H9 (cell line): Measurements from ENCODE around the gene CST3. TPM values are rescaled to one million over a fixed set of nuclear protein-coding genes. Genes with fewer than 3 reads are reported as not detected.

Source experiments
- DNase-seq: peaks from one replicate; pipeline ENCODE4 v3.0.0-alpha.2; 2017
- H2AFZ ChIP-seq: one replicate; pipeline ENCODE4 v1.6.1; 2013; ENCODE audit warnings: mild to moderate bottlenecking, low read length, control low read depth, moderate library complexity
- H2AK5ac ChIP-seq: 2 replicates; pipeline ENCODE4 v1.6.1; 2013; ENCODE audit warnings: low read length, control low read depth, mixed read lengths; ENCODE audit not compliant: insufficient read length
- H2BK120ac ChIP-seq: one replicate; pipeline ENCODE4 v1.6.1; 2013; ENCODE audit warnings: low read depth, mild to moderate bottlenecking, low read length, control low read depth, inconsistent platforms; ENCODE audit not compliant: poor library complexity, severe bottlenecking
- H2BK12ac ChIP-seq: 2 replicates; pipeline ENCODE4 v1.6.1; 2013; ENCODE audit warnings: low read length, control low read depth, mixed read lengths, low read depth; ENCODE audit not compliant: insufficient read length
- H2BK15ac ChIP-seq: 2 replicates; pipeline ENCODE4 v1.6.1; 2013; ENCODE audit warnings: low read depth, low read length, control low read depth
- H2BK20ac ChIP-seq: one replicate; pipeline ENCODE4 v1.6.1; 2013; ENCODE audit warnings: low read depth, mild to moderate bottlenecking, low read length, control low read depth, inconsistent platforms; ENCODE audit not compliant: poor library complexity, severe bottlenecking
- H2BK5ac ChIP-seq: 2 replicates; pipeline ENCODE4 v1.6.1; 2013; ENCODE audit warnings: low read length, control low read depth, mixed read lengths; ENCODE audit not compliant: insufficient read length
- H3K14ac ChIP-seq: 2 replicates; pipeline ENCODE4 v1.6.1; 2013; ENCODE audit warnings: low read length, control low read depth; ENCODE audit not compliant: insufficient read depth
- H3K18ac ChIP-seq: 2 replicates; pipeline ENCODE4 v1.6.1; 2013; ENCODE audit warnings: low read depth, mild to moderate bottlenecking, mixed read lengths, low read length, control low read depth; ENCODE audit not compliant: insufficient read length
- H3K23ac ChIP-seq: 2 replicates; pipeline ENCODE4 v1.6.1; 2013; ENCODE audit warnings: low read length, control low read depth, mixed read lengths, low read depth; ENCODE audit not compliant: insufficient read length
- H3K23me2 ChIP-seq: 2 replicates; pipeline ENCODE4 v1.6.1; 2013; ENCODE audit warnings: low read depth, mild to moderate bottlenecking, mixed read lengths, low read length, control low read depth; ENCODE audit not compliant: insufficient read length, poor library complexity, severe bottlenecking
- H3K27ac ChIP-seq: 2 replicates; pipeline ENCODE4 v1.5.1; 2013; ENCODE audit warnings: low read length, control low read depth, mixed read lengths, low read depth; ENCODE audit not compliant: insufficient read length
- H3K27me3 ChIP-seq: 2 replicates; pipeline ENCODE4 v1.6.1; 2013; ENCODE audit warnings: low read length, control low read depth, inconsistent platforms; ENCODE audit not compliant: insufficient read depth
- H3K4ac ChIP-seq: 2 replicates; pipeline ENCODE4 v1.6.1; 2013; ENCODE audit warnings: low read depth, mild to moderate bottlenecking, control low read depth, inconsistent platforms, low read length, moderate library complexity
- H3K4me1 ChIP-seq: 2 replicates; pipeline ENCODE4 v1.6.1; 2013; ENCODE audit warnings: low read length, control low read depth, inconsistent platforms; ENCODE audit not compliant: insufficient read depth
- H3K4me2 ChIP-seq: 2 replicates; pipeline ENCODE4 v1.6.1; 2013; ENCODE audit warnings: low read length, control low read depth, mixed read lengths; ENCODE audit not compliant: insufficient read length, insufficient read depth
- H3K56ac ChIP-seq: 2 replicates; pipeline ENCODE4 v1.6.1; 2013; ENCODE audit warnings: low read depth, mild to moderate bottlenecking, mixed read lengths, low read length, control low read depth; ENCODE audit not compliant: insufficient read length
- H3K79me1 ChIP-seq: 2 replicates; pipeline ENCODE4 v1.6.1; 2013; ENCODE audit warnings: low read depth, mild to moderate bottlenecking, moderate library complexity, low read length, control low read depth, inconsistent platforms; ENCODE audit not compliant: insufficient read depth, poor library complexity, severe bottlenecking
- H3K79me2 ChIP-seq: 2 replicates; pipeline ENCODE4 v1.6.1; 2013; ENCODE audit warnings: low read length, control low read depth, inconsistent platforms; ENCODE audit not compliant: insufficient read depth
- H3K9ac ChIP-seq: 2 replicates; pipeline ENCODE4 v1.6.1; 2013; ENCODE audit warnings: low read length, control low read depth, mixed read lengths; ENCODE audit not compliant: insufficient read length; ENCODE audit errors: extremely low read depth
- H3K9me3 ChIP-seq: one replicate; pipeline ENCODE4 v1.6.1; 2013; ENCODE audit warnings: low read depth, low read length, inconsistent platforms; ENCODE audit not compliant: control insufficient read depth
- H3T11ph ChIP-seq: one replicate; pipeline ENCODE4 v1.6.1; 2013; ENCODE audit warnings: mild to moderate bottlenecking, low read length, control low read depth, inconsistent platforms
- H4K20me1 ChIP-seq: one replicate; pipeline ENCODE4 v1.6.1; 2013; ENCODE audit not compliant: control insufficient read depth, insufficient read length, insufficient read depth
- H4K5ac ChIP-seq: 2 replicates; pipeline ENCODE4 v1.6.1; 2013; ENCODE audit warnings: low read depth, mild to moderate bottlenecking, mixed read lengths, low read length, control low read depth; ENCODE audit not compliant: insufficient read length
- H4K8ac ChIP-seq: replicated peaks from 2 replicates; pipeline ENCODE4 v1.6.1; 2013; ENCODE audit warnings: low read length, control low read depth, mixed read lengths, low read depth; ENCODE audit not compliant: insufficient read length
- H4K91ac ChIP-seq: 2 replicates; pipeline ENCODE4 v1.6.1; 2013; ENCODE audit warnings: low read depth, mild to moderate bottlenecking, moderate library complexity, mixed read lengths, low read length, control low read depth; ENCODE audit not compliant: insufficient read length
- H3K27ac Mint-ChIP-seq, 3 experiments: 2 replicates in 2 of 3; 3 replicates in 1 of 3; pipeline ENCODE4 v1.8.0; 2020 to 2021; ENCODE audit warnings: mixed read lengths in 3 of 3, mild to moderate bottlenecking in 1 of 3, moderate library complexity in 1 of 3
- H3K27me3 Mint-ChIP-seq: 2 replicates; pipeline ENCODE4 v1.8.0; 2021; ENCODE audit warnings: low read depth, mild to moderate bottlenecking, moderate library complexity, mixed read lengths
- H3K36me3 Mint-ChIP-seq, 3 experiments: 2 replicates in 2 of 3; 3 replicates in 1 of 3; pipeline ENCODE4 v1.8.0; 2020 to 2021; ENCODE audit warnings: low read depth in 3 of 3, mixed read lengths in 3 of 3; ENCODE audit not compliant: insufficient read depth in 1 of 3
- H3K4me1 Mint-ChIP-seq, 2 experiments: 2 replicates each; pipeline ENCODE4 v1.8.0; 2020; ENCODE audit warnings: mixed read lengths in 2 of 2
- H3K4me3 Mint-ChIP-seq, 2 experiments: 2 replicates in 1 of 2; 3 replicates in 1 of 2; pipeline ENCODE4 v1.8.0; 2020 to 2021; ENCODE audit warnings: mild to moderate bottlenecking in 2 of 2, mixed read lengths in 2 of 2, moderate library complexity in 1 of 2
- H3K9me3 Mint-ChIP-seq, 2 experiments: 2 replicates in 1 of 2; 3 replicates in 1 of 2; pipeline ENCODE4 v1.8.0; 2020; ENCODE audit warnings: mild to moderate bottlenecking in 2 of 2, mixed read lengths in 2 of 2, moderate library complexity in 1 of 2
- CTCF ChIP-seq: fragments of 200-600 bp; sonication (generic); conservative IDR thresholded peaks from 3 replicates; pipeline ENCODE4 v1.8.0; 2021; ENCODE audit warnings: antibody characterized with exemption, mild to moderate bottlenecking
- WGBS: extraction: QIAGEN DNeasy Blood & Tissue Kit; methylation state at CpG from one replicate; pipeline ENCODE4 v1.1.7; 2013; ENCODE audit warnings: missing lambda C conversion rate, low lambda C conversion rate, mixed read lengths; ENCODE audit not compliant: insufficient read length; ENCODE audit errors: extremely low coverage; 5-methylcytosine and 5-hydroxymethylcytosine counted together
- total RNA-seq: library from RNA; stranded (reverse); gene quantifications from 2 replicates; pipeline ENCODE4 v1.2.1, GENCODE V29; 2021

CST3 gene
- total RNA-seq, 1 experiment from 2014 or later = 77.2 TPM

- no peaks in the 10 kb centered on the region; a peak in 1 of 7 replicates for H3K36me3 Mint-ChIP-seq
- H3K23ac ChIP-seq = no peak overlapping the region
- no peak overlapping the region for H2BK15ac ChIP-seq
- no peak overlapping the region for H3K4me2 ChIP-seq
- no peaks in the 10 kb centered on the region for H3K23me2 ChIP-seq
- no peak overlapping the region for H3K9ac ChIP-seq
- H3K18ac ChIP-seq = no peak overlapping the region
- no peaks in the 10 kb centered on the region for H3K9me3 Mint-ChIP-seq
- H3K4ac ChIP-seq = no peak overlapping the region
- no peak overlapping the region for H3K4me3 Mint-ChIP-seq
- no peaks in the 10 kb centered on the region for H3K79me2 ChIP-seq
- no peak for TF ChIP-seq CTCF
- H3K9me3 ChIP-seq = no peaks in the 10 kb centered on the region
- H3K14ac ChIP-seq = no peak overlapping the region
- no peak overlapping the region for H3K27ac Mint-ChIP-seq
- H4K5ac ChIP-seq = no peak overlapping the region
- no peaks in the 10 kb centered on the region for H4K20me1 ChIP-seq
- no peak overlapping the region for H2BK20ac ChIP-seq
- H3K4me1 ChIP-seq = no peaks in the 10 kb centered on the region
- no peaks in the 10 kb centered on the region for H3K27me3 ChIP-seq
- no peak for DNase-seq
- H3K4me1 Mint-ChIP-seq = peaks cover 3 to 9% of the 10 kb centered on the region in 2 experiments
- no peak overlapping the region for H3K56ac ChIP-seq
- H3T11ph ChIP-seq = no peak overlapping the region
- no peak overlapping the region for H3K27ac ChIP-seq
- H4K8ac ChIP-seq = no peak overlapping the region
- no peak overlapping the region for H4K91ac ChIP-seq
- no peak overlapping the region for H2AK5ac ChIP-seq
- H3K79me1 ChIP-seq = no peaks in the 10 kb centered on the region
- H3K27me3 Mint-ChIP-seq = peaks cover 6% of the 10 kb centered on the region
- no peak overlapping the region for H2BK120ac ChIP-seq
- no peak overlapping the region for H2BK5ac ChIP-seq
- no CpG with 5 or more reads among the region's 2 CpGs for WGBS
- no peak overlapping the region for H2BK12ac ChIP-seq
- H2AFZ ChIP-seq = no peak overlapping the region
Observed at GRCh38 chr20:23683807-23684206, 46.1 kb upstream of the CST3 start.
